ENCODE measurements around the gene IGDCC3.

DNA sequence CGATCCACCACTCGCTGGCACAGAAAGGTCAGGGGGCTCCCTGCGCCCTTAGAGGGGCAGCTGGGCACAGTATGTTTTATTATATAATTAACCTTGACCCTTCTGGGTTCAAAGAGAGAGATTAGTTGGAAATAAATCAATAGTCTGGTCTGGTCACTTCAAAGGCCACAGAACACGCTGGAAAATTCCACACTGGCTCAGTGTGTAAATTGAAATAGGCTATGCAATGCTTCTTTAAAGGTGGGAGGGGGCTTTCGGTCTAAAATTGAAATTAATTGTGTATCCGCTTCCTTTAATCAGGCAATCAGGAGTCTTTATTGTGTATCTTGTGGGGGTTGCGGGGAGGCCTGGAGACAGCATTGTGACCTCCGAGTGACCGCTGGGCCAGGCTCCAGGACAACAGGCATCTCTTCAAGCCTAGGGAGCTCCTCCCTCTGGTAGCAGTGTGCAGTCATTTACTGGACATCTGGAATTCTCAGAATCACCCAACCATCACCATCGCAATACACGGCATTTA lies 65.3 kb downstream of the IGDCC3 start:
- TF ChIP-seq, protein P1, sequence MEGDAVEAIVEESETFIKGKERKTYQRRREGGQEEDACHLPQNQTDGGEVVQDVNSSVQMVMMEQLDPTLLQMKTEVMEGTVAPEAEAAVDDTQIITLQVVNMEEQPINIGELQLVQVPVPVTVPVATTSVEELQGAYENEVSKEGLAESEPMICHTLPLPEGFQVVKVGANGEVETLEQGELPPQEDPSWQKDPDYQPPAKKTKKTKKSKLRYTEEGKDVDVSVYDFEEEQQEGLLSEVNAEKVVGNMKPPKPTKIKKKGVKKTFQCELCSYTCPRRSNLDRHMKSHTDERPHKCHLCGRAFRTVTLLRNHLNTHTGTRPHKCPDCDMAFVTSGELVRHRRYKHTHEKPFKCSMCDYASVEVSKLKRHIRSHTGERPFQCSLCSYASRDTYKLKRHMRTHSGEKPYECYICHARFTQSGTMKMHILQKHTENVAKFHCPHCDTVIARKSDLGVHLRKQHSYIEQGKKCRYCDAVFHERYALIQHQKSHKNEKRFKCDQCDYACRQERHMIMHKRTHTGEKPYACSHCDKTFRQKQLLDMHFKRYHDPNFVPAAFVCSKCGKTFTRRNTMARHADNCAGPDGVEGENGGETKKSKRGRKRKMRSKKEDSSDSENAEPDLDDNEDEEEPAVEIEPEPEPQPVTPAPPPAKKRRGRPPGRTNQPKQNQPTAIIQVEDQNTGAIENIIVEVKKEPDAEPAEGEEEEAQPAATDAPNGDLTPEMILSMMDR (IDR thresholded peaks at IDR 0.05): no peak
- TF ChIP-seq POLR2A (IDR thresholded peaks at IDR 0.05): no peak
